Tibial nerve (tissue), 4 donors: ENCODE measurements around the gene PDXDC1. TPM values are rescaled to one million over a fixed set of nuclear protein-coding genes. Genes with fewer than 3 reads are reported as not detected.

ENCODE experiments used
- DNase-seq, 2 donors: peaks; one replicate each; pipeline ENCODE4 v3.0.0-alpha.2; 2019; ENCODE audit warnings: low spot score in 2 of 2
- H3K27ac ChIP-seq, 4 donors: fragments of 200-600 bp; sonication (generic) in 3 of 4; one replicate each; pipeline ENCODE4 v1.5.1; 2017 to 2019; ENCODE audit warnings: mild to moderate bottlenecking in 1 of 4
- H3K27me3 ChIP-seq, 2 donors: fragments of 200-600 bp; sonication (generic) in 1 of 2; one replicate each; pipeline versions ENCODE4 v1.5.1 to v1.6.0; 2017 to 2019
- H3K36me3 ChIP-seq, 3 donors: fragments of 200-600 bp; sonication (generic); one replicate each; pipeline ENCODE4 v1.5.1; 2018 to 2019
- H3K4me1 ChIP-seq, 4 donors: fragments of 200-600 bp; sonication (generic) in 3 of 4; one replicate each; pipeline ENCODE4 v1.5.1; 2017 to 2019
- H3K4me3 ChIP-seq, 4 donors: fragments of 200-600 bp; sonication (generic) in 3 of 4; one replicate each; pipeline ENCODE4 v1.5.1; 2017 to 2019; ENCODE audit warnings: mild to moderate bottlenecking in 1 of 4, moderate library complexity in 1 of 4
- H3K9me3 ChIP-seq, 4 donors: fragments of 200-600 bp; sonication (generic) in 3 of 4; one replicate each; pipeline ENCODE4 v1.5.1; 2017 to 2019
- EP300 ChIP-seq, 2 donors: sonication (generic); formaldehyde crosslinking; IDR thresholded peaks; one replicate each; pipeline ENCODE4 v1.6.1; 2017; ENCODE audit warnings: antibody characterized with exemption in 2 of 2, mild to moderate bottlenecking in 1 of 2
- POLR2A ChIP-seq, 2 donors: fragments of 450-650 bp; IDR thresholded peaks; one replicate each; pipeline ENCODE4 v1.6.1; 2017; ENCODE audit warnings: antibody characterized with exemption in 2 of 2, mild to moderate bottlenecking in 2 of 2, moderate library complexity in 2 of 2
- WGBS, 2 donors: methylation state at CpG; one replicate each; pipeline ENCODE4 v1.1.5; 2018; 5-methylcytosine and 5-hydroxymethylcytosine counted together
- total RNA-seq, 4 donors: library from RNA; depleted of rRNA; stranded (reverse); fragments of >200 nt; gene quantifications; one replicate each; pipeline ENCODE4 v1.1.0, GENCODE V29; 2016
- TF ChIP-seq, protein P1 (sequence below), 5 experiments: fragments of 200-600 bp in 3 of 5; fragments of 450-650 bp in 2 of 5; sonication (generic) in 3 of 5; IDR thresholded peaks; one replicate each; pipeline ENCODE4 v1.5.1; 2016 to 2019; ENCODE audit warnings: antibody characterized with exemption in 5 of 5, mild to moderate bottlenecking in 3 of 5, moderate library complexity in 2 of 5

PDXDC1 gene
- total RNA-seq, 4 donors from 2014 or later, result 40.6 to 55.1 (median 52.6) TPM

- 76 to 77% methylated on average over 23 of the region's 23 CpGs for WGBS, 2 donors
- no peak for DNase-seq
- TF ChIP-seq EP300 (IDR thresholded peaks at IDR 0.05), result no peak
- no peak for TF ChIP-seq POLR2A (IDR thresholded peaks at IDR 0.05)
- TF ChIP-seq, protein P1, sequence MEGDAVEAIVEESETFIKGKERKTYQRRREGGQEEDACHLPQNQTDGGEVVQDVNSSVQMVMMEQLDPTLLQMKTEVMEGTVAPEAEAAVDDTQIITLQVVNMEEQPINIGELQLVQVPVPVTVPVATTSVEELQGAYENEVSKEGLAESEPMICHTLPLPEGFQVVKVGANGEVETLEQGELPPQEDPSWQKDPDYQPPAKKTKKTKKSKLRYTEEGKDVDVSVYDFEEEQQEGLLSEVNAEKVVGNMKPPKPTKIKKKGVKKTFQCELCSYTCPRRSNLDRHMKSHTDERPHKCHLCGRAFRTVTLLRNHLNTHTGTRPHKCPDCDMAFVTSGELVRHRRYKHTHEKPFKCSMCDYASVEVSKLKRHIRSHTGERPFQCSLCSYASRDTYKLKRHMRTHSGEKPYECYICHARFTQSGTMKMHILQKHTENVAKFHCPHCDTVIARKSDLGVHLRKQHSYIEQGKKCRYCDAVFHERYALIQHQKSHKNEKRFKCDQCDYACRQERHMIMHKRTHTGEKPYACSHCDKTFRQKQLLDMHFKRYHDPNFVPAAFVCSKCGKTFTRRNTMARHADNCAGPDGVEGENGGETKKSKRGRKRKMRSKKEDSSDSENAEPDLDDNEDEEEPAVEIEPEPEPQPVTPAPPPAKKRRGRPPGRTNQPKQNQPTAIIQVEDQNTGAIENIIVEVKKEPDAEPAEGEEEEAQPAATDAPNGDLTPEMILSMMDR (IDR thresholded peaks at IDR 0.05), result no peak
- no peak overlapping the region for H3K27ac ChIP-seq
- H3K4me3 ChIP-seq, result no peak overlapping the region
- H3K4me1 ChIP-seq, result peaks cover 0 to 4% (median 0%) of the 10 kb centered on the region in 4 donors
- no peaks in the 10 kb centered on the region for H3K27me3 ChIP-seq
- H3K9me3 ChIP-seq, result no peaks in the 10 kb centered on the region
- H3K36me3 ChIP-seq, result peaks cover 5 to 97% (median 23%) of the 10 kb centered on the region in 3 donors
Measured at GRCh38 chr16:15034266-15035162, 59.7 kb downstream of the PDXDC1 start.

DNA sequence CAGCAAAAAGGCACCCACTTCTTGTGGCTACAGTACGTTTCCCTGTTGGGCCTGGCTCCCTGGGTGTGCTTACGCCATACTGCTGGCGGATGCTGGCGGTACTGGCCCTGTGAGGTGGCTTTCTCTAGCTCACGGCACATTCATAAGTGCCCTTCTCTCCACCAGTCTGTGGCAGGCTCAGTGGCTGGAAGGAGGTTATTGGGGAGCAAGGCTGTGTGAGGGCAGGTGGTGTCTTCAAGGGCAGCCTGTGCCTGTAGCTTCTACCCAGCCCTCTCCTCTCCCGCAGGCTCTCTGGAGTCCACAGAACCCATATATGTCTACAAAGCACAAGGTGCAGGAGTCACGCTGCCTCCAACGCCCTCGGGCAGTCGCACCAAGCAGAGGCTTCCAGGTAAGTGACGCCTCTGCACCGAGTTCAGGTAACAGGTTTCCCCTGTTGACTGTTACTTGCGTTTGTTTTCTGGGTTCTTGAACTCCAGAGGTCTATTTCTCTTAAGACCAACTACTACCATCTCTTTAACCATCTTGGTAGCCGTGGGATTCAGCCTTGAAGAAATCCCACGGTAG is 60.4 kb downstream of the PDXDC1 start:
- Histone ChIP-seq H3K27me3 (no peaks in the 10 kb centered on the region), H3K27ac (no peak overlapping the region), H3K4me3 (no peak overlapping the region), H3K4me1 (no peaks in the 10 kb centered on the region), H3K9me3 (no peaks in the 10 kb centered on the region), H3K36me3 (peaks cover 5 to 98% (median 23%) of the 10 kb centered on the region in 3 donors)
- no peak for DNase-seq
- no peak for TF ChIP-seq EP300 (IDR thresholded peaks at IDR 0.05)
- TF ChIP-seq POLR2A (IDR thresholded peaks at IDR 0.05), result no peak
- TF ChIP-seq, protein P1 (IDR thresholded peaks at IDR 0.05), result no peak
- WGBS, 2 donors, result 76 to 87% methylated on average over 14 to 15 of the region's 15 CpGs

GRCh38 chr16:15037003-15037402 is 62.2 kb downstream of the PDXDC1 start:
- WGBS, 2 donors, result 83 to 89% methylated on average over 10 of the region's 10 CpGs
- Histone ChIP-seq H3K4me1 (peaks cover 0 to 15% (median 5%) of the 10 kb centered on the region in 4 donors), H3K27ac (no peak overlapping the region), H3K9me3 (no peaks in the 10 kb centered on the region), H3K4me3 (no peak overlapping the region), H3K36me3 (peaks cover 5 to 92% (median 23%) of the 10 kb centered on the region in 3 donors), H3K27me3 (no peaks in the 10 kb centered on the region)
- no peak for DNase-seq
- TF ChIP-seq EP300 (IDR thresholded peaks at IDR 0.05), result no peak
- TF ChIP-seq, protein P1 (IDR thresholded peaks at IDR 0.05), result no peak
- no peak for TF ChIP-seq POLR2A (IDR thresholded peaks at IDR 0.05)

DNA sequence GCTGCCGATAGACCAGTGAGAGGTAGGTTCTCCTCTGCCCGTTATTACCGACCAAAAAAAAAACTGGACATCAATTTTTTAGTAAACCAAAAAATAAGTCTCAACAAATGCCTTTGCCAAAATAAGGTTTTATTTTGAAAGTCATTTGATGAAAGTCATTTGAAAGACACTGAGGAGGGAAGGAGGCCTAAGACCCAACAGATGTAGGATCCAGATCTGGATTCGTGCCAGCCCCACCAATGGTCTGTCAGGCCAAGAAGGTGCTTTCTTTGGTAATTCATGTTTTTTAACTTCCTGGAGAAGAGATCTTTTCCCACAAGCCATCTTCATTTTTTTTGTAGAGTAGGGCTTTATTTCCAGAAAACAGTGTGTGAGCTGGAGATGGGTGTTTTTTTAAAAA is 62.9 kb downstream of the PDXDC1 start:
- 78 to 93% methylated on average over 4 of the region's 4 CpGs for WGBS, 2 donors
- Histone ChIP-seq H3K4me1 (peaks cover 0 to 21% (median 6%) of the 10 kb centered on the region in 4 donors), H3K27me3 (no peaks in the 10 kb centered on the region), H3K4me3 (no peak overlapping the region), H3K36me3 (peaks cover 5 to 85% (median 23%) of the 10 kb centered on the region in 3 donors), H3K27ac (no peak overlapping the region), H3K9me3 (no peaks in the 10 kb centered on the region)
- TF ChIP-seq POLR2A (IDR thresholded peaks at IDR 0.05) (no peak), EP300 (IDR thresholded peaks at IDR 0.05) (no peak)
- TF ChIP-seq, protein P1 (IDR thresholded peaks at IDR 0.05), result no peak
- no peak for DNase-seq

- Histone ChIP-seq H3K4me1 (peaks cover 0 to 21% (median 6%) of the 10 kb centered on the region in 4 donors), H3K27me3 (no peaks in the 10 kb centered on the region), H3K4me3 (no peak overlapping the region), H3K36me3 (peaks cover 5 to 83% (median 16%) of the 10 kb centered on the region in 3 donors), H3K27ac (no peak overlapping the region), H3K9me3 (no peaks in the 10 kb centered on the region)
- DNase-seq, result no peak
- WGBS, 2 donors, result 76 to 78% methylated on average over 9 of the region's 9 CpGs
- TF ChIP-seq, protein P1 (IDR thresholded peaks at IDR 0.05), result no peak
- TF ChIP-seq POLR2A (IDR thresholded peaks at IDR 0.05) (no peak), EP300 (IDR thresholded peaks at IDR 0.05) (no peak)
Measured at GRCh38 chr16:15038689-15039088, 63.9 kb downstream of the PDXDC1 start.
